HepG2 (cell line): ENCODE measurements around the gene MAP2K2.
"Not testable (repeated sequence)": the region's sequence is repeated elsewhere in the genome, so short reads cannot be mapped to it uniquely, and the experiment has no call there.

ENCODE experiments used
- FOSL2 ChIP-seq: sonication (generic); formaldehyde crosslinking; IDR thresholded peaks from 2 replicates; pipeline ENCODE4 v1.4.0; 2020; ENCODE audit warnings: missing genetic modification reagents
- FOXA1 ChIP-seq, 2 experiments: fragments of 450-650 bp in 1 of 2; sonication (generic) in 1 of 2; formaldehyde crosslinking in 1 of 2; IDR thresholded peaks; 2 replicates each; pipeline versions ENCODE4 v1.4.0 to v1.6.1; 2016 to 2020; ENCODE audit warnings: missing genetic modification reagents in 1 of 2
- FOXA3 ChIP-seq: IDR thresholded peaks from 2 replicates; pipeline ENCODE4 v1.6.1; 2016; ENCODE audit warnings: missing genetic modification reagents, missing compliant biosample characterization
- HMGXB4 ChIP-seq, 2 experiments: sonication (generic) in 1 of 2; formaldehyde crosslinking in 1 of 2; IDR thresholded peaks; 2 replicates each; pipeline versions ENCODE4 v1.4.0 to v1.6.1; 2018 to 2020; ENCODE audit warnings: missing genetic modification reagents in 2 of 2, borderline replicate concordance in 1 of 2, low read depth in 1 of 2, mild to moderate bottlenecking in 1 of 2, missing biosample characterization in 1 of 2
- NFRKB ChIP-seq: fragments of 450-650 bp; IDR thresholded peaks from 2 replicates; pipeline ENCODE4 v1.6.1; 2017
- PAXIP1 ChIP-seq: sonication (generic); formaldehyde crosslinking; conservative IDR thresholded peaks from 2 replicates; pipeline ENCODE4 v1.4.0; 2020; ENCODE audit warnings: mild to moderate bottlenecking, missing genetic modification reagents, moderate library complexity
- SMARCC2 ChIP-seq: fragments of 450-650 bp; IDR thresholded peaks from 2 replicates; pipeline ENCODE4 v1.6.1; 2017; ENCODE audit warnings: antibody characterized with exemption, mild to moderate bottlenecking
- SNAI1 ChIP-seq: sonication (generic); formaldehyde crosslinking; IDR thresholded peaks from 2 replicates; pipeline ENCODE4 v1.5.0; 2020; ENCODE audit warnings: mild to moderate bottlenecking, missing genetic modification reagents, borderline replicate concordance
- TAF1 ChIP-seq: sonication (generic); formaldehyde crosslinking; IDR thresholded peaks from 2 replicates; pipeline ENCODE4 v1.4.0; 2020; ENCODE audit warnings: missing genetic modification reagents
- ZNF780A ChIP-seq: sonication (generic); formaldehyde crosslinking; IDR thresholded peaks from 2 replicates; pipeline ENCODE4 v1.8.0; 2022; ENCODE audit warnings: mild to moderate bottlenecking, missing genetic modification reagents, moderate library complexity

GRCh38 chr19:4129050-4129449 is 5.1 kb upstream of the MAP2K2 start:
- not testable (repeated sequence) for TF ChIP-seq SMARCC2; ZNF780A (CRISPR knock-in tag); NFRKB; HMGXB4 (CRISPR knock-in tag; IDR thresholded peaks at IDR 0.05; ENCODE audit: borderline replicate concordance in 1 of 2, low read depth in 1 of 2); FOXA3 (CRISPR knock-in tag); PAXIP1; FOXA1 (IDR thresholded peaks at IDR 0.05); FOXA1 (CRISPR knock-in tag; IDR thresholded peaks at IDR 0.05); SNAI1 (CRISPR knock-in tag); TAF1 (CRISPR knock-in tag); FOSL2
